T-cell (primary cell): ENCODE results near the gene SUCLG1. TPM values are rescaled to one million over a fixed set of nuclear protein-coding genes. Genes with fewer than 3 reads are reported as not detected.

Experiments
- ATAC-seq, 4 experiments: fragments of 200-7000 bp in 3 of 4; fragments of 150-1000 bp in 1 of 4; cut with Tn5 transposase; replicated peaks in 1 of 4; 1 replicate in 3 of 4; 2 replicates in 1 of 4; pipeline ENCODE4 v1.10.0; 2021; ENCODE audit warnings: moderate library complexity in 3 of 4, mild to moderate bottlenecking in 2 of 4, moderate number of reproducible peaks in 1 of 4
- CTCF ChIA-PET, 2 donors: fragments of 300-600 bp; sonication (Branson Sonifier 250); formaldehyde crosslinking; loops; one replicate each; lab custom pipeline; 2022; ENCODE audit warnings: antibody characterized with exemption in 2 of 2; lab: Charles Lee
- POLR2A ChIA-PET, 2 donors: fragments of 300-600 bp; sonication (Branson Sonifier 250); formaldehyde crosslinking; loops; one replicate each; lab custom pipeline; 2022; ENCODE audit warnings: antibody characterized with exemption in 2 of 2; lab: Charles Lee
- DNase-seq, 35 experiments: peaks; one replicate each; pipeline versions ENCODE4 v3.0.0 to v3.0.0-alpha.2; 2013 to 2023
- H3K27ac ChIP-seq: one replicate; pipeline ENCODE4 v1.5.1; 2013; ENCODE audit warnings: low read length
- H3K27me3 ChIP-seq, 2 experiments: replicated peaks in 1 of 2; 1 replicate in 1 of 2; 2 replicates in 1 of 2; pipeline versions ENCODE4 v1.6.1 to v1.7.0; 2013; ENCODE audit warnings: low read length in 1 of 2, mixed read lengths in 1 of 2; ENCODE audit not compliant: control insufficient read depth in 2 of 2, insufficient read depth in 2 of 2; ENCODE audit errors: extremely low read depth in 1 of 2
- H3K36me3 ChIP-seq, 2 donors: 1 replicate in 1 of 2; 2 replicates in 1 of 2; pipeline versions ENCODE4 v1.6.1 to v1.7.0; 2013; ENCODE audit warnings: low read length in 1 of 2; ENCODE audit not compliant: control insufficient read depth in 2 of 2, insufficient read depth in 1 of 2; ENCODE audit errors: extremely low read depth in 1 of 2
- H3K4me1 ChIP-seq, 2 experiments: 1 replicate in 1 of 2; 2 replicates in 1 of 2; pipeline versions ENCODE4 v1.6.1 to v1.7.0; 2013; ENCODE audit warnings: low read length in 2 of 2, mixed read lengths in 1 of 2; ENCODE audit not compliant: insufficient read depth in 2 of 2, control insufficient read depth in 1 of 2; ENCODE audit errors: extremely low read depth in 1 of 2
- H3K4me3 ChIP-seq, 2 donors: 1 replicate in 1 of 2; 2 replicates in 1 of 2; pipeline versions ENCODE4 v1.5.1 to v1.7.0; 2013; ENCODE audit warnings: mild to moderate bottlenecking in 2 of 2, low read length in 1 of 2, moderate library complexity in 1 of 2; ENCODE audit not compliant: control insufficient read depth in 1 of 2; ENCODE audit errors: extremely low read depth in 1 of 2
- H3K9me3 ChIP-seq: 2 replicates; pipeline ENCODE4 v1.7.0; 2013
- H3K27ac Mint-ChIP-seq, 2 donors: one replicate each; pipeline ENCODE4 v1.8.0; 2020 to 2021; ENCODE audit warnings: mild to moderate bottlenecking in 2 of 2, mixed read lengths in 2 of 2
- H3K27me3 Mint-ChIP-seq, 2 donors: one replicate each; pipeline ENCODE4 v1.8.0; 2021 to 2022; ENCODE audit warnings: mixed read lengths in 2 of 2
- H3K36me3 Mint-ChIP-seq: one replicate; pipeline ENCODE4 v1.8.0; 2021; ENCODE audit warnings: mixed read lengths
- H3K4me1 Mint-ChIP-seq, 3 donors: one replicate each; pipeline ENCODE4 v1.8.0; 2020 to 2022; ENCODE audit warnings: mixed read lengths in 3 of 3, mild to moderate bottlenecking in 1 of 3
- H3K4me3 Mint-ChIP-seq, 3 donors: one replicate each; pipeline ENCODE4 v1.8.0; 2020 to 2022; ENCODE audit warnings: mild to moderate bottlenecking in 3 of 3, mixed read lengths in 3 of 3, moderate library complexity in 3 of 3
- H3K9me3 Mint-ChIP-seq, 3 donors: one replicate each; pipeline ENCODE4 v1.8.0; 2020 to 2022; ENCODE audit warnings: mixed read lengths in 3 of 3
- WGBS: methylation state at CpG from one replicate; pipeline ENCODE4 v1.1.5; 2013; ENCODE audit warnings: missing lambda C conversion rate; ENCODE audit not compliant: insufficient coverage; 5-methylcytosine and 5-hydroxymethylcytosine counted together
- total RNA-seq, 35 experiments: library from RNA in 6 of 35; stranded (reverse) in 6 of 35; fragments of 120-200 nt in 1 of 35; gene quantifications; one replicate each; pipeline versions ENCODE4 v1.2.1 to v1.2.4 and lab custom pipeline; 2013 to 2026

SUCLG1 gene
- total RNA-seq, 5 donors from 2014 or later (not counting 1 experiment from before 2014, with no cell fraction given): 38.9 to 49.3 (median 46.9) TPM

- Mint-ChIP-seq H3K27me3 (peaks cover 18 to 50% of the 10 kb centered on the region in 2 donors), H3K9me3 (peaks cover 0 to 5% (median 5%) of the 10 kb centered on the region in 3 donors), H3K4me1 (no peaks in the 10 kb centered on the region), H3K27ac (no peak overlapping the region), H3K36me3 (no peaks in the 10 kb centered on the region), H3K4me3 (no peak overlapping the region)
- ATAC-seq (no peak), DNase-seq (no peak)
- peaks cover 0 to 6% of the 10 kb centered on the region in 2 experiments for H3K27me3 ChIP-seq
- no peak overlapping the region for H3K27ac ChIP-seq
- ChIA-PET CTCF (no interaction called here), POLR2A (no interaction called here)
- WGBS: no CpG with 5 or more reads among the region's 1 CpG
- H3K9me3 ChIP-seq: no peaks in the 10 kb centered on the region
- H3K4me3 ChIP-seq: no peak overlapping the region
- no peaks in the 10 kb centered on the region for H3K4me1 ChIP-seq
- no peaks in the 10 kb centered on the region for H3K36me3 ChIP-seq
Measured at GRCh38 chr2:84388133-84388532, 70.9 kb downstream of the SUCLG1 start.

- 39% methylated on average over 4 of the region's 7 CpGs for WGBS
Measured at GRCh38 chr2:84386336-84387040, 72.6 kb downstream of the SUCLG1 start.

GRCh38 chr2:84383271-84383670, 75.8 kb downstream of the SUCLG1 start:
- H3K27me3 Mint-ChIP-seq: peaks cover 18 to 46% of the 10 kb centered on the region in 2 donors
- Histone ChIP-seq H3K4me3 (no peak overlapping the region), H3K9me3 (no peaks in the 10 kb centered on the region), H3K27me3 (no peaks in the 10 kb centered on the region), H3K4me1 (no peaks in the 10 kb centered on the region), H3K36me3 (no peaks in the 10 kb centered on the region), H3K27ac (no peak overlapping the region)
- ChIA-PET POLR2A (no interaction called here), CTCF (interaction anchor here in 1 of 2 donors (0.6 kb wide), 1 partner anchor 722 kb away, joined by 3 read pairs; no protein-coding TSS in a partner anchor)
- no peak overlapping the region for H3K27ac Mint-ChIP-seq
- H3K4me1 Mint-ChIP-seq: no peaks in the 10 kb centered on the region
- H3K9me3 Mint-ChIP-seq: no peaks in the 10 kb centered on the region
- DNase-seq (no peak), ATAC-seq (no peak)
- no peaks in the 10 kb centered on the region for H3K36me3 Mint-ChIP-seq
- no CpG with 5 or more reads among the region's 2 CpGs for WGBS
- H3K4me3 Mint-ChIP-seq: no peak overlapping the region

More at GRCh38 chr2:84386336-84387040, 72.6 kb downstream of the SUCLG1 start:
- Histone ChIP-seq H3K9me3 (no peaks in the 10 kb centered on the region), H3K4me3 (no peak overlapping the region), H3K4me1 (no peaks in the 10 kb centered on the region), H3K27ac (no peak overlapping the region), H3K36me3 (no peaks in the 10 kb centered on the region), H3K27me3 (peaks cover 0 to 6% of the 10 kb centered on the region in 2 experiments)
- H3K4me1 Mint-ChIP-seq: no peaks in the 10 kb centered on the region
- no peak overlapping the region for H3K4me3 Mint-ChIP-seq
- no peaks in the 10 kb centered on the region for H3K36me3 Mint-ChIP-seq
- no peaks in the 10 kb centered on the region for H3K9me3 Mint-ChIP-seq
- no peak for ATAC-seq
- peaks cover 18 to 46% of the 10 kb centered on the region in 2 donors for H3K27me3 Mint-ChIP-seq
- no peak for DNase-seq
- POLR2A ChIA-PET: no interaction called here
- CTCF ChIA-PET: no interaction called here
- H3K27ac Mint-ChIP-seq: no peak overlapping the region

- Histone ChIP-seq H3K27ac (no peak overlapping the region), H3K27me3 (no peaks in the 10 kb centered on the region), H3K4me3 (no peak overlapping the region), H3K36me3 (no peaks in the 10 kb centered on the region), H3K4me1 (no peaks in the 10 kb centered on the region), H3K9me3 (no peaks in the 10 kb centered on the region)
- H3K4me3 Mint-ChIP-seq: no peak overlapping the region
- DNase-seq (no peak), ATAC-seq (no peak)
- ChIA-PET CTCF (no interaction called here), POLR2A (no interaction called here)
- H3K9me3 Mint-ChIP-seq: peaks cover 0 to 3% (median 0%) of the 10 kb centered on the region in 3 donors
- peaks cover 14 to 39% of the 10 kb centered on the region in 2 donors for H3K27me3 Mint-ChIP-seq
- H3K27ac Mint-ChIP-seq: no peak overlapping the region
- no peaks in the 10 kb centered on the region for H3K4me1 Mint-ChIP-seq
- peaks cover 3% of the 10 kb centered on the region for H3K36me3 Mint-ChIP-seq
Measured at GRCh38 chr2:84380875-84381274, 78.2 kb downstream of the SUCLG1 start.

GRCh38 chr2:84378960-84379359, 80.1 kb downstream of the SUCLG1 start:
- Histone ChIP-seq H3K27me3 (peaks cover 0 to 2% of the 10 kb centered on the region in 2 experiments), H3K4me3 (no peak overlapping the region), H3K4me1 (no peaks in the 10 kb centered on the region), H3K27ac (no peak overlapping the region), H3K9me3 (no peaks in the 10 kb centered on the region), H3K36me3 (no peaks in the 10 kb centered on the region)
- Mint-ChIP-seq H3K27ac (no peak overlapping the region), H3K27me3 (peaks cover 7 to 32% of the 10 kb centered on the region in 2 donors), H3K4me3 (no peak overlapping the region), H3K9me3 (peaks cover 0 to 3% (median 0%) of the 10 kb centered on the region in 3 donors), H3K36me3 (peaks cover 3% of the 10 kb centered on the region), H3K4me1 (no peaks in the 10 kb centered on the region)
- DNase-seq (no peak), ATAC-seq (no peak)
- WGBS: no CpG with 5 or more reads among the region's 1 CpG
- ChIA-PET POLR2A (interaction anchor here in 1 of 2 donors (0.6 to 0.7 kb wide), 2 partner anchors 589 to 668 kb away, joined by 3 read pairs; no protein-coding TSS in a partner anchor), CTCF (no interaction called here)

GRCh38 chr2:84375020-84375419, 84.1 kb downstream of the SUCLG1 start:
- no peak overlapping the region for H3K4me3 Mint-ChIP-seq
- peaks cover 0 to 3% (median 0%) of the 10 kb centered on the region in 3 donors for H3K9me3 Mint-ChIP-seq
- ATAC-seq (no peak), DNase-seq (no peak)
- H3K4me1 Mint-ChIP-seq: no peaks in the 10 kb centered on the region
- POLR2A ChIA-PET: no interaction called here
- H3K4me1 ChIP-seq: no peaks in the 10 kb centered on the region
- H3K9me3 ChIP-seq: no peaks in the 10 kb centered on the region
- no CpG with 5 or more reads among the region's 3 CpGs for WGBS
- H3K27me3 Mint-ChIP-seq: peaks cover 21 to 29% of the 10 kb centered on the region in 2 donors
- H3K36me3 Mint-ChIP-seq: peaks cover 3% of the 10 kb centered on the region
- H3K27ac Mint-ChIP-seq: no peak overlapping the region
- peaks cover 0 to 2% of the 10 kb centered on the region in 2 experiments for H3K27me3 ChIP-seq
- H3K27ac ChIP-seq: no peak overlapping the region
- H3K4me3 ChIP-seq: no peak overlapping the region
- CTCF ChIA-PET: no interaction called here
- no peaks in the 10 kb centered on the region for H3K36me3 ChIP-seq
